HCT116 (cell line): ENCODE data around the gene RTN4.

Experiments
- CEBPB ChIP-seq: IDR thresholded peaks from 2 replicates; pipeline ENCODE4 v1.6.1; 2012; ENCODE audit warnings: low read depth
- EGR1 ChIP-seq: IDR thresholded peaks from 2 replicates; pipeline ENCODE4 v1.6.1; 2012; ENCODE audit warnings: low read depth
- TF ChIP-seq, protein P1 (sequence below), 3 experiments: fragments of 200-600 bp in 1 of 3; sonication (generic) in 1 of 3; IDR thresholded peaks in 2 of 3; conservative IDR thresholded peaks in 1 of 3; 2 replicates each; pipeline ENCODE4 v1.5.1; 2012 to 2017; ENCODE audit warnings: low read depth in 2 of 3, low read length in 2 of 3, antibody characterized with exemption in 1 of 3, borderline replicate concordance in 1 of 3, control low read depth in 1 of 3, mild to moderate bottlenecking in 1 of 3, mixed read lengths in 1 of 3, mixed run types in 1 of 3, moderate library complexity in 1 of 3; ENCODE audit not compliant: insufficient read depth in 1 of 3
- TF ChIP-seq, protein P2 (sequence below): IDR thresholded peaks from 2 replicates; pipeline ENCODE4 v1.6.1; 2012; ENCODE audit warnings: low read depth

DNA sequence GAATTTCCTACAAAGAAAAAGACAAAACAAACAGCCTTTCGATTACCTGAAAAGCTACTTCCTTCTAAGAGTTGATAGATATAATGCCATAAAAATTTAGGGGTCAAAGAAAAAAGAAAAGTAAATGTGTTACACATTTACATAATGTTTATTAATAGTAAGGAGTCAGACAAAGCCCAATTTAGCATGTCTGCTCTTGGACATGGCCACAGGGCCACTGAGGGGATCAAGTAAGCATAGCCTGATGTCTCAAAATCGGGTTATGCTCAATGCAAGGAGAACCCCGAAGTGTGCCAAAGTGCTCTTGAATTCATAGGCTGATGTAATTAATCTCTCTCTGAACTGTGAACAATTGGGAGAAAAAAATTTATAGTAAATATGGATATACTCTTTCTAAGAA is 61.6 kb downstream of the RTN4 start:
- TF ChIP-seq, protein P1, sequence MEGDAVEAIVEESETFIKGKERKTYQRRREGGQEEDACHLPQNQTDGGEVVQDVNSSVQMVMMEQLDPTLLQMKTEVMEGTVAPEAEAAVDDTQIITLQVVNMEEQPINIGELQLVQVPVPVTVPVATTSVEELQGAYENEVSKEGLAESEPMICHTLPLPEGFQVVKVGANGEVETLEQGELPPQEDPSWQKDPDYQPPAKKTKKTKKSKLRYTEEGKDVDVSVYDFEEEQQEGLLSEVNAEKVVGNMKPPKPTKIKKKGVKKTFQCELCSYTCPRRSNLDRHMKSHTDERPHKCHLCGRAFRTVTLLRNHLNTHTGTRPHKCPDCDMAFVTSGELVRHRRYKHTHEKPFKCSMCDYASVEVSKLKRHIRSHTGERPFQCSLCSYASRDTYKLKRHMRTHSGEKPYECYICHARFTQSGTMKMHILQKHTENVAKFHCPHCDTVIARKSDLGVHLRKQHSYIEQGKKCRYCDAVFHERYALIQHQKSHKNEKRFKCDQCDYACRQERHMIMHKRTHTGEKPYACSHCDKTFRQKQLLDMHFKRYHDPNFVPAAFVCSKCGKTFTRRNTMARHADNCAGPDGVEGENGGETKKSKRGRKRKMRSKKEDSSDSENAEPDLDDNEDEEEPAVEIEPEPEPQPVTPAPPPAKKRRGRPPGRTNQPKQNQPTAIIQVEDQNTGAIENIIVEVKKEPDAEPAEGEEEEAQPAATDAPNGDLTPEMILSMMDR (IDR thresholded peaks at IDR 0.05 in 2 of 3, conservative IDR thresholded peaks at IDR 0.05 in 1 of 3; ENCODE audit: borderline replicate concordance in 1 of 3, insufficient read depth in 1 of 3, low read depth in 2 of 3, low read length in 2 of 3) = no peak
- TF ChIP-seq, protein P2, sequence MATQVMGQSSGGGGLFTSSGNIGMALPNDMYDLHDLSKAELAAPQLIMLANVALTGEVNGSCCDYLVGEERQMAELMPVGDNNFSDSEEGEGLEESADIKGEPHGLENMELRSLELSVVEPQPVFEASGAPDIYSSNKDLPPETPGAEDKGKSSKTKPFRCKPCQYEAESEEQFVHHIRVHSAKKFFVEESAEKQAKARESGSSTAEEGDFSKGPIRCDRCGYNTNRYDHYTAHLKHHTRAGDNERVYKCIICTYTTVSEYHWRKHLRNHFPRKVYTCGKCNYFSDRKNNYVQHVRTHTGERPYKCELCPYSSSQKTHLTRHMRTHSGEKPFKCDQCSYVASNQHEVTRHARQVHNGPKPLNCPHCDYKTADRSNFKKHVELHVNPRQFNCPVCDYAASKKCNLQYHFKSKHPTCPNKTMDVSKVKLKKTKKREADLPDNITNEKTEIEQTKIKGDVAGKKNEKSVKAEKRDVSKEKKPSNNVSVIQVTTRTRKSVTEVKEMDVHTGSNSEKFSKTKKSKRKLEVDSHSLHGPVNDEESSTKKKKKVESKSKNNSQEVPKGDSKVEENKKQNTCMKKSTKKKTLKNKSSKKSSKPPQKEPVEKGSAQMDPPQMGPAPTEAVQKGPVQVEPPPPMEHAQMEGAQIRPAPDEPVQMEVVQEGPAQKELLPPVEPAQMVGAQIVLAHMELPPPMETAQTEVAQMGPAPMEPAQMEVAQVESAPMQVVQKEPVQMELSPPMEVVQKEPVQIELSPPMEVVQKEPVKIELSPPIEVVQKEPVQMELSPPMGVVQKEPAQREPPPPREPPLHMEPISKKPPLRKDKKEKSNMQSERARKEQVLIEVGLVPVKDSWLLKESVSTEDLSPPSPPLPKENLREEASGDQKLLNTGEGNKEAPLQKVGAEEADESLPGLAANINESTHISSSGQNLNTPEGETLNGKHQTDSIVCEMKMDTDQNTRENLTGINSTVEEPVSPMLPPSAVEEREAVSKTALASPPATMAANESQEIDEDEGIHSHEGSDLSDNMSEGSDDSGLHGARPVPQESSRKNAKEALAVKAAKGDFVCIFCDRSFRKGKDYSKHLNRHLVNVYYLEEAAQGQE = no peak
- TF ChIP-seq CEBPB = no peak
- TF ChIP-seq EGR1 = no peak
